Right lobe of liver (tissue), 6 donors: Measurements from ENCODE around the gene MYO16. TPM values are rescaled to one million over a fixed set of nuclear protein-coding genes. Genes with fewer than 3 reads are reported as not detected.

ENCODE experiments used
- ATAC-seq, 4 donors: fragments of 200-7000 bp; cut with Tn5 transposase; one replicate each; pipeline ENCODE4 v1.9.1; 2020; ENCODE audit warnings: mild to moderate bottlenecking in 4 of 4, moderate library complexity in 4 of 4
- DNase-seq, 3 donors: peaks; one replicate each; pipeline ENCODE4 v3.0.0-alpha.2; 2020
- H3K27ac ChIP-seq, 3 donors: fragments of 200-600 bp; one replicate each; pipeline ENCODE4 v1.8.0; 2022
- H3K27me3 ChIP-seq, 2 donors: fragments of 200-600 bp; one replicate each; pipeline ENCODE4 v1.8.0; 2022
- H3K36me3 ChIP-seq, 4 donors: fragments of 200-600 bp; sonication (generic) in 1 of 4; one replicate each; pipeline versions ENCODE4 v1.5.1 to v1.8.0; 2017 to 2022; ENCODE audit warnings: control low read depth in 1 of 4
- H3K4me1 ChIP-seq, 4 donors: fragments of 200-600 bp; sonication (generic) in 1 of 4; one replicate each; pipeline versions ENCODE4 v1.5.1 to v1.8.0; 2017 to 2022; ENCODE audit warnings: control low read depth in 1 of 4
- H3K4me3 ChIP-seq, 3 donors: fragments of 200-600 bp; one replicate each; pipeline ENCODE4 v1.8.0; 2022
- H3K9me3 ChIP-seq, 4 donors: fragments of 200-600 bp; sonication (generic) in 1 of 4; one replicate each; pipeline versions ENCODE4 v1.5.1 to v1.8.0; 2017 to 2022; ENCODE audit warnings: control low read depth in 1 of 4
- POLR2A ChIP-seq: fragments of 450-650 bp; IDR thresholded peaks from one replicate; pipeline ENCODE4 v1.6.1; 2017; ENCODE audit warnings: antibody characterized with exemption, mild to moderate bottlenecking
- WGBS: methylation state at CpG from one replicate; pipeline ENCODE4 v1.1.6; 2018; ENCODE audit warnings: low coverage, low lambda C conversion rate; ENCODE audit not compliant: insufficient coverage; ENCODE audit errors: missing lambda C conversion rate; 5-methylcytosine and 5-hydroxymethylcytosine counted together
- intact Hi-C, 2 donors: fragments of 100-400 bp; cut with DNase I; formaldehyde crosslinking; loops; one replicate each; pipeline versions ENCODE4 v1.11.2 to v1.14.1; 2022
- total RNA-seq, 6 experiments: library from RNA; depleted of rRNA in 2 of 6; stranded (reverse); fragments of >200 nt in 2 of 6; fragmentation: NEBNext Ultra II Directional in 3 of 6; extraction: Animal tissue kit (Norgen Biotek cat#: 25700) in 3 of 6; gene quantifications; one replicate each; pipeline versions ENCODE4 v1.1.0 to v1.2.4, GENCODE V29; 2016 to 2023
- TF ChIP-seq, protein P1 (sequence below), 4 donors: fragments of 200-600 bp in 3 of 4; fragments of 450-650 bp in 1 of 4; IDR thresholded peaks; one replicate each; pipeline versions ENCODE4 v1.5.1 to v1.8.0; 2016 to 2022; ENCODE audit warnings: antibody characterized with exemption in 4 of 4, mild to moderate bottlenecking in 2 of 4
- donor health status: DM: no; HTN: yes; CAD: no.
- donor health status: DM: no; HTN: no; CAD: no.
- donor health status: DM: no; HTN: no; CAD: no.
- donor health status: DM: no; HTN: yes; CAD: no.
- donor health status: DM: no; HTN: yes; CAD: no.

The MYO16 gene
- total RNA-seq, 6 experiments from 2014 or later = 0.43 to 2.7 (median 0.93) TPM

DNA sequence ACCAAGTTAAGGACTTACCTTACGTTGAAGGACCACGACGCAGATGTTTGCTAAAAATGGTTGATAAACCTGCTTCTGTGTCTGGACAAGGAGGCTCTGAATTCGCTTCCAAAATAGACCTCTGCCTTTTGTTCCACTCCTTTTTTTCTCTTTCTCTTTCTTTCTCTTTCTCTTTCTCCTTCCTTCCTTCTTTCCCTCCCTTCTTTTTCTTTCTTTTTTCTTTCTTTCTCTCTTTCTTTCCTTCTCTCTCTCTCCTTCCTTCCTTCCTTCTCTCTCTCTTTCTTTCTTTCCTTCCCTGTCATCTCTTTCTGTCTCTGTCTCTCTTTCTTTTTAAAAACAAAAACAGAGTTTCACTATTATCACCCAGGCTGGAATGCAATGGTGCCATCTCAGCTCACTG is 290.7 kb downstream of the MYO16 start:
- intact Hi-C loops = no loop called here
- Histone ChIP-seq H3K27ac (peak overlapping the region in 1 of 3 donors; percentile 48), H3K27me3 (no peaks in the 10 kb centered on the region), H3K9me3 (no peaks in the 10 kb centered on the region), H3K4me1 (peaks cover 0 to 38% (median 10%) of the 10 kb centered on the region in 4 donors), H3K36me3 (no peaks in the 10 kb centered on the region), H3K4me3 (no peak overlapping the region)
- DNase-seq (no peak), ATAC-seq (no peak)
- no peak for TF ChIP-seq POLR2A
- TF ChIP-seq, protein P1, sequence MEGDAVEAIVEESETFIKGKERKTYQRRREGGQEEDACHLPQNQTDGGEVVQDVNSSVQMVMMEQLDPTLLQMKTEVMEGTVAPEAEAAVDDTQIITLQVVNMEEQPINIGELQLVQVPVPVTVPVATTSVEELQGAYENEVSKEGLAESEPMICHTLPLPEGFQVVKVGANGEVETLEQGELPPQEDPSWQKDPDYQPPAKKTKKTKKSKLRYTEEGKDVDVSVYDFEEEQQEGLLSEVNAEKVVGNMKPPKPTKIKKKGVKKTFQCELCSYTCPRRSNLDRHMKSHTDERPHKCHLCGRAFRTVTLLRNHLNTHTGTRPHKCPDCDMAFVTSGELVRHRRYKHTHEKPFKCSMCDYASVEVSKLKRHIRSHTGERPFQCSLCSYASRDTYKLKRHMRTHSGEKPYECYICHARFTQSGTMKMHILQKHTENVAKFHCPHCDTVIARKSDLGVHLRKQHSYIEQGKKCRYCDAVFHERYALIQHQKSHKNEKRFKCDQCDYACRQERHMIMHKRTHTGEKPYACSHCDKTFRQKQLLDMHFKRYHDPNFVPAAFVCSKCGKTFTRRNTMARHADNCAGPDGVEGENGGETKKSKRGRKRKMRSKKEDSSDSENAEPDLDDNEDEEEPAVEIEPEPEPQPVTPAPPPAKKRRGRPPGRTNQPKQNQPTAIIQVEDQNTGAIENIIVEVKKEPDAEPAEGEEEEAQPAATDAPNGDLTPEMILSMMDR (IDR thresholded peaks at IDR 0.05) = no peak
- 67% methylated on average over 3 of the region's 4 CpGs for WGBS

DNA sequence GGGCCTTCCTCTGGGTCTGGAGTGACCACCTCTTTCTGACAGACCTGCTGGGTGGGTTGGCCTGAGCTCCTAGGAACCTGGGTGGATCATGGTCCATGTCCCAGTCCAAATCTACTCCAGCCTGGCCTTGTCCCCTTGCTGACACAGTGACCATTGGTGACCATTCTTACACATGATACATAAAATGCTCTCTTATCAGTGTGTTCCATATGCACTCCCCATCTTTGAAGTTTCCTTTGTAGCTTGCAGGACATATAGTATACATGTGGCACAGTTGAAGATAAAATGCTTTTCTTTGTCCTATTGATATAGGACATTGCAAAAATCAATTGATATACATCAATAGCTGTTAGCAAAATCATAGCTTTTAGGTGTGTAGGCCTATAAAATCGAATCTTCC is 291.8 kb downstream of the MYO16 start:
- Histone ChIP-seq H3K4me3 (no peak overlapping the region), H3K4me1 (peaks cover 0 to 34% (median 10%) of the 10 kb centered on the region in 4 donors), H3K36me3 (no peaks in the 10 kb centered on the region), H3K27me3 (no peaks in the 10 kb centered on the region), H3K9me3 (no peaks in the 10 kb centered on the region), H3K27ac (no peak overlapping the region)
- 46% methylated on average over 1 of the region's 1 CpG for WGBS
- no peak for DNase-seq
- ATAC-seq = no peak
- TF ChIP-seq POLR2A = no peak
- intact Hi-C loops = no loop called here

DNA sequence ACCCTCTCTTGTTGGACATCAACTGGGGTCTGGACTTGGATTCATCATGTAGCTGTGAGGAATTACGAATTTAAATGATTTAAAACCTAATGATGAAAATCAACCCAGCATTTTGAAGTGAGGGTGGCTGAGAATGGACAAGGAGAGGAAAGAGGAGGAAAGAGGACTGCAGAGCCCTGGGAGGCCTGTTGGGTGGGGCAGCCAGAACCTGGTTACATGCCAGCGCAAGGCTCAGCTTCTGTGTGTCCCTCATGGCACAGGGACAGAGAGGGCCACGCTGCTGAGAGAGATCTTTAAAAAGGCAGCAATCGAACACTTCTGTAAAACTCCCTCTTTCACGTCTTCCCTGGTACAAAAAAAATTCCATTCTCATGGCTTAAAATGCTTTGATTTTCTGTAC is 292.7 kb downstream of the MYO16 start:
- no peak overlapping the region for H3K4me3 ChIP-seq
- DNase-seq (no peak), ATAC-seq (no peak)
- H3K27ac ChIP-seq = no peak overlapping the region
- TF ChIP-seq, protein P1 (IDR thresholded peaks at IDR 0.05) = no peak
- no peak for TF ChIP-seq POLR2A
- peaks cover 0 to 28% (median 9%) of the 10 kb centered on the region in 4 donors for H3K4me1 ChIP-seq
- H3K9me3 ChIP-seq = no peaks in the 10 kb centered on the region
- H3K27me3 ChIP-seq = no peaks in the 10 kb centered on the region
- WGBS = 68% methylated on average over 4 of the region's 5 CpGs
- no peaks in the 10 kb centered on the region for H3K36me3 ChIP-seq
- intact Hi-C loops = no loop called here

DNA sequence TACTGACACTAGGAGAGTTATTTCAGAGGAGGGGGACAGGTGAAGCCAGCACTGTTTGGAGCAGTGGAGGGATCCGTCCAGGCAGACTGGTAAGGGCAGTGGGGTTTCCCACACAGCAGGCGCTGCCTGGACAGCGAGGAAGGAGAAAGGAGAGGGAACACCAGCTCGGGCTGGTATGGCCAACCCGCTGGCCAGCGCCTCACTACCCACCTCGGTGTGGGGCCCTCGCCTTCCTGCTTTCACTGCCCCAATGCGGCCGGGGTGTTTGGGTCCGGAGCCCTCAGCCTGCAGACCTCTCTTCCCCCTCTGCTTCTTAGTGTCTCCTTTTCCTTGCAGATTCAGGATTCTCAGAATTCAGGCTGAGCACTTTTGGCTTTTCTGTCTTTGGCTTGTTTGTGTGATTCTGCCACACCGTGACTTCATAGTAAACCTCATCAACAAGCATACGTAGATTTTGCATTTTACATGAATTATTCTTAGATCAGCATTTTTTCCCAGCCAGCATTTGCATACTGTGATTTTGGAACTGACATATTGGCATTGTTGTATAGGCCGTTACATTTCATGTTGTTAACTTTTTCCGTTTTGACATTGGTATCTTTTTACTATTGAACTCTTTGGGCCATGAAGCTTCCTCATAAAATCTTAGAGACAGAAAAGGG is 294.1 kb downstream of the MYO16 start:
- no peak for TF ChIP-seq POLR2A
- TF ChIP-seq, protein P1 (IDR thresholded peaks at IDR 0.05) = no peak
- H3K4me3 ChIP-seq = no peak overlapping the region
- no peak overlapping the region for H3K27ac ChIP-seq
- H3K36me3 ChIP-seq = no peaks in the 10 kb centered on the region
- DNase-seq = no peak
- H3K4me1 ChIP-seq = peaks cover 0 to 15% (median 3%) of the 10 kb centered on the region in 4 donors
- no peak for ATAC-seq
- intact Hi-C loops = no loop called here
- WGBS = 93% methylated on average over 9 of the region's 15 CpGs
- H3K27me3 ChIP-seq = no peaks in the 10 kb centered on the region
- H3K9me3 ChIP-seq = no peaks in the 10 kb centered on the region

DNA sequence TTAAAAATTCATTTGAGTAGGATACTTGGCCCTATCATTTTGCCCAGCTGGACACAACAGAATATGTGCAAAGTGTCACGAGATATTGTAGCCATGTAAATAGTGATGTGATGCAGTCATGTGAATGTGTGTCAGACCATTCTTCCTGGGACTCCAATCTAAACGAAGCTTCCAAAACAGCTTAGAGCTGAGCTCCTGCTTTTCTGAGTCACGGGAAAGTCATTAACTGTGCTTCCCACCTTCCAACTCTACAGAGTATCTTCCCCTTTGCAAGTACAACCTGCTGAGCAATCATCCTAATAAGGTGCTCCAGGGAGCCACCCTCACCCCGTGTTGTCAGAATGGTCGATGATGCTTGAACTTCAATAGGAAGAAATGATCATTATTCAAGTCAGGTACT is 294.7 kb downstream of the MYO16 start:
- Histone ChIP-seq H3K4me1 (peaks cover 0 to 10% (median 3%) of the 10 kb centered on the region in 4 donors), H3K9me3 (no peaks in the 10 kb centered on the region), H3K36me3 (no peaks in the 10 kb centered on the region), H3K27me3 (no peaks in the 10 kb centered on the region), H3K4me3 (no peak overlapping the region), H3K27ac (no peak overlapping the region)
- no peak for DNase-seq
- no peak for ATAC-seq
- WGBS = 84% methylated on average over 5 of the region's 5 CpGs
- TF ChIP-seq, protein P1 (IDR thresholded peaks at IDR 0.05) = no peak
- intact Hi-C loops = no loop called here
